NT2/D1 (cell line): ENCODE results near the gene VTI1A.

Experiments used
- DNase-seq: peaks from one replicate; pipeline ENCODE4 v3.0.0-alpha.2; 2011; ENCODE audit warnings: low read depth, low spot score
- H3K27me3 ChIP-seq: 2 replicates; pipeline ENCODE4 v1.6.0; 2011; ENCODE audit warnings: mild to moderate bottlenecking; ENCODE audit not compliant: insufficient read length, insufficient read depth
- H3K36me3 ChIP-seq: 2 replicates; pipeline ENCODE4 v1.6.1; 2011; ENCODE audit warnings: mild to moderate bottlenecking, low read length, mixed read lengths; ENCODE audit not compliant: insufficient read depth, insufficient read length
- H3K4me1 ChIP-seq: 2 replicates; pipeline ENCODE4 v1.5.1; 2011; ENCODE audit not compliant: insufficient read depth, insufficient read length
- H3K4me3 ChIP-seq: 2 replicates; pipeline ENCODE4 v1.5.1; 2011; ENCODE audit warnings: low read depth; ENCODE audit not compliant: insufficient read length
- H3K9ac ChIP-seq: 2 replicates; pipeline ENCODE4 v1.6.0; 2011; ENCODE audit warnings: low read depth; ENCODE audit not compliant: insufficient read length
- H3K9me3 ChIP-seq: 2 replicates; pipeline ENCODE4 v1.5.1; 2011; ENCODE audit warnings: mild to moderate bottlenecking, low read length; ENCODE audit not compliant: insufficient read depth
- SUZ12 ChIP-seq: IDR thresholded peaks from 2 replicates; pipeline ENCODE4 v1.6.1; 2011; ENCODE audit not compliant: insufficient read length, insufficient read depth; ENCODE audit errors: extremely low read depth
- YY1 ChIP-seq: IDR thresholded peaks from 2 replicates; pipeline ENCODE4 v1.6.1; 2011; ENCODE audit not compliant: insufficient read length, insufficient read depth
- ZNF274 ChIP-seq: IDR thresholded peaks from 2 replicates; pipeline ENCODE4 v1.6.1; 2011; ENCODE audit warnings: mild to moderate bottlenecking, low read depth, low read length

Gene VTI1A

DNA sequence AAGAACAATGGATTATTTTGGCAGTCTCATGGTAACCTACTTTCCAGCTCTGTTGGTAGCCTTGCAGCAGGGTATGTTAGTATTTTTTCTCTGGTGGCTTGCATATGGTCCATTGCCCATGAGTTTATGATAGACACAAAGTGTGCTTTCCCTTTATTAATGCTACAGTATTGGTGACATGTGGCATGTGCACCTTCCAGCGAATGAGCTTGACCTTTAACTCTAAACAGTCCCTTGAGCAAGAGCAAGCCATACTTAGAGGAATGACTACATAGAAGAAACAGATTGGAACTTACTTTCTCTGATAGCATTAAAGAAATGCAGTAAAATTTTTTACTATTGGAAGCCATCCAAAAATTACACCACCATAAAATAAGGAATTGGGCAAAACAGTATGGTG is 73.9 kb downstream of the VTI1A start:
- Histone ChIP-seq H3K9ac (no peak overlapping the region), H3K36me3 (no peaks in the 10 kb centered on the region), H3K4me3 (no peak overlapping the region), H3K4me1 (no peaks in the 10 kb centered on the region), H3K9me3 (no peaks in the 10 kb centered on the region), H3K27me3 (no peaks in the 10 kb centered on the region)
- DNase-seq, result no peak
- TF ChIP-seq ZNF274, result no peak
- no peak for TF ChIP-seq SUZ12
- no peak for TF ChIP-seq YY1

DNA sequence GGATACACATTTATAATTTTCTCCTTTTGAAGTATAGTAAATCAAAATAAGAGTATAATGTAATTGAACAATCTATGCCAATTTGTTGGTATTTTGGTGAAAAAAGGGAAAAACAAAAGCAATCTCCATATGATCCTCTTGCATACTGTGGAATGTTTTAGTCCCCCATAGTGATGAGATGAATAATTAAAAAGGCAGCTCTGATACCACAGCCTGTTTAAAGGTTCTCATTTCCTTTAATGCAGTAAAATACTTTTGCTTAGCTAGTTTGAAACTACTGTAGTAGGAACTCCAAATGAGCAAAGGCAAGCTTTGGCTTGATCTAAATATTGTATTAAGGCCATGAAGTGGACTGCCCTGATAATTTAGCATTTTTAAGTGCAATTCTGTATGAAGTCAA is 77.6 kb downstream of the VTI1A start:
- no peaks in the 10 kb centered on the region for H3K27me3 ChIP-seq
- TF ChIP-seq SUZ12 (no peak), YY1 (no peak), ZNF274 (no peak)
- no peaks in the 10 kb centered on the region for H3K4me1 ChIP-seq
- DNase-seq, result no peak
- H3K9me3 ChIP-seq, result no peaks in the 10 kb centered on the region
- no peak overlapping the region for H3K4me3 ChIP-seq
- H3K9ac ChIP-seq, result no peak overlapping the region
- H3K36me3 ChIP-seq, result no peaks in the 10 kb centered on the region

DNA sequence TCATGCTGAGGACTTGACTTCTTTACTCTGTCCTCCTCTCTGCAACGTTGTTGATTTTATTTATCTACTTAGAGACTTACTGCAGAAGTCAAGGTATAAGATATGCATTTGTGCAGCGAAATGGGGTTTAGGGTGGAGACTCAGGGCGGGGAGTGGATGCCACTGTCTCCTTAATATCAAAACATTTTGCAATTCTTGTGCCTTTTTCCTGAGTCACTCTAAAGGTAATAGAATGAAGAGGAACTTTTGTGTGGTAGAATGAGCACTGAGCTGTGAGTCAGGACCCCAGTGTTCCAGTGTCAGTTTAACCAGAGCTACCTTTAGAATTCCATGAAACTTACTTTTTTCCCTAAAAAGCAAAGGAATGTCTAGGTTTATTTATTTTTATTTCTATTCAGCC is 78.2 kb downstream of the VTI1A start:
- Histone ChIP-seq H3K36me3 (no peaks in the 10 kb centered on the region), H3K27me3 (no peaks in the 10 kb centered on the region), H3K4me3 (no peak overlapping the region), H3K9me3 (no peaks in the 10 kb centered on the region), H3K9ac (no peak overlapping the region), H3K4me1 (no peaks in the 10 kb centered on the region)
- DNase-seq, result no peak
- TF ChIP-seq YY1 (no peak), ZNF274 (no peak)

DNA sequence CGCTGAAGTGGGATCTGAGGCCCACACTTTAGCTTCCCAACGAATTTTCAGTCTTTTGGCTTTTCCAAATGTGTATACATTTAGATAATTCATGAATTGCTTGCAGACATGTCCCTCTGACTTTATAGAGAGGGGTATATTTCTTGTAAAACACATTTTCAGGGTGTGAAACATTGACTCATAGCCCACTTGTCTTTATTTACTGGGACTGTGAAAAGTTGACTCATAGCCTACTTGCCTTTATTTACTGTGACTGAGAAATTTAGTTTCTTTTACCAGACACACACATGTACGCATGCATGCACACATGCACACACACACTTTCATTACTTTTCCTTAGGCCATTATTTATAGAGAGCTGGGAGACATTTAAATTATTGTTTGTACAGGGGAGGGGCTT is 79.1 kb downstream of the VTI1A start:
- H3K36me3 ChIP-seq, result no peaks in the 10 kb centered on the region
- no peak overlapping the region for H3K9ac ChIP-seq
- H3K4me1 ChIP-seq, result no peaks in the 10 kb centered on the region
- no peak for TF ChIP-seq SUZ12
- no peak for DNase-seq
- H3K9me3 ChIP-seq, result no peaks in the 10 kb centered on the region
- no peak overlapping the region for H3K4me3 ChIP-seq
- no peaks in the 10 kb centered on the region for H3K27me3 ChIP-seq

DNA sequence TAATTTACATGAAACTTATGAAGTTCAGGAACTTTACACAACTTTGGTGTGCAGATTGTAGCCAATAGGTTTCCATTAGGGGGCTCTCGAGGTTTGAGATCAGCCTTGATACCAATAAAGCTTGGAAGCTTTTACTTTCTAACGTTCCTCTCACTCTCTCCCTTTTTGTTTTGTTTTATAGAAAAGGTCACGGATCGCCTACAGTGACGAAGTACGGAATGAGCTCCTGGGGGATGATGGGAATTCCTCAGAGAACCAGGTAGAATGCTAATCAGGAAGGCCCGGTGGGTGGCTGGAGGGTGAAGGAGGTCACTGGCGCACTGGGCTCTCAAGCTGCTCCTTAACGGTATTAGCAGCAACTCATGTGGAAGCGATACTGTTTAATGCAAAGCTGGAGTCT is 79.9 kb downstream of the VTI1A start:
- Histone ChIP-seq H3K36me3 (no peaks in the 10 kb centered on the region), H3K4me1 (no peaks in the 10 kb centered on the region), H3K4me3 (no peak overlapping the region), H3K9ac (no peak overlapping the region), H3K27me3 (no peaks in the 10 kb centered on the region), H3K9me3 (no peaks in the 10 kb centered on the region)
- TF ChIP-seq YY1, result no peak
- TF ChIP-seq ZNF274, result no peak
- TF ChIP-seq SUZ12, result no peak
- no peak for DNase-seq

DNA sequence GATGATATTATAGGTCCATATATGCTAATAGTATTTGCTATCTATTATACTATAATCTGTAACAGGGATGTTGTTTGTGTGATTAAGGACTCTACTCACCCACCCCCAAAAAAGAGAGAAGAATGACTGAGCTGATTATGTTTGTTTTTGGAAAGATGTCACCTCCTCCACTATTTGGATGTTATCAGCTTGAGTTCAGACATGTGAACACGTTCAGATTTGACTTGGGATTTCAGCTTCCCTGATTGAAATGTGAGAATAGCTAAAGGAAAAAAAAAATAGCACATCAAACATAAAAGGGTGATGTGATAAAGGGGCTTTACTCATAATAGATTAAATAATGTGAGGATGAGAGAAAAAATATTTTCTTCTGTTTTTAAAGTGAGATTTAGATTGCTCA is 81.2 kb downstream of the VTI1A start:
- H3K36me3 ChIP-seq, result no peaks in the 10 kb centered on the region
- H3K9ac ChIP-seq, result no peak overlapping the region
- no peak for DNase-seq
- no peaks in the 10 kb centered on the region for H3K27me3 ChIP-seq
- no peak for TF ChIP-seq ZNF274
- no peak for TF ChIP-seq YY1
- TF ChIP-seq SUZ12, result no peak
- no peaks in the 10 kb centered on the region for H3K9me3 ChIP-seq
- H3K4me3 ChIP-seq, result no peak overlapping the region
- H3K4me1 ChIP-seq, result no peaks in the 10 kb centered on the region

DNA sequence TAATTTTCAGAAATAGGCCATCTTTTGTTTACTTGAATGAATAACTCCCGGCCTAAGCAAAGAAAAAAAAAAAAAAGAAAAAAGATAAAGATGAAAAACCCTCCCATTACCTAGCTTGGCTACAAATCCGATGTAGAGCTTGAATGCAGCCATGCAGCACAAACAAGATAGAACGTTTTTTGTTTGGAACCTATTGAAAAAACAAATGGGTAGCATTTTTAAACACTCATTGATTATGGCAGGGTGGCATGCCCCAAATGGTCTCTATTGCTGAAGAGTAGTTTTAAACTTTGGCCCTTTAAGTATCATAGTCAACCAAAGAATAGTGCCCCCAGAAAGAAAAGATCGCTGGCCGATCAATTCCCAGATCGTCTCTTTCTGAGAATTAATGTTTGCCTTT is 84.4 kb downstream of the VTI1A start:
- Histone ChIP-seq H3K9me3 (no peaks in the 10 kb centered on the region), H3K4me3 (no peak overlapping the region), H3K4me1 (no peaks in the 10 kb centered on the region), H3K9ac (no peak overlapping the region), H3K27me3 (no peaks in the 10 kb centered on the region), H3K36me3 (no peaks in the 10 kb centered on the region)
- no peak for TF ChIP-seq ZNF274
- no peak for TF ChIP-seq SUZ12
- no peak for TF ChIP-seq YY1
- no peak for DNase-seq

DNA sequence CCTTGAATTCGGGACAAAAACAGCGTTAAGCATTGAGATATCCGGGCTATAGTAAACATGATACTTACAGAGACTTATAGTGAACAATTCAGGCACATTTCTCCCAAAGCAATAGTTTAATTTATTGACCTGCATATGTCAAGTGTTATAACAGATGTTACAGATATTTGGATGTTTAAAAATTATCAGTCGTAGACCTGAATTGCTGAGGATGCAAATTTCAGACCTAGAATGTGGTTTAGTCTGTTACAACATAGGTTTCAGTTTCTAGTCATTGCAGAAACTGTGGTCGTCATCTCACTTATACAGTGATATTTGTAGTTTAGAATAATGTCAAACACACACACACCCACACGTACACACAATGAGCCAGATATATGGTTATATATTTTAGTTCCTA is 85.2 kb downstream of the VTI1A start:
- Histone ChIP-seq H3K9me3 (no peaks in the 10 kb centered on the region), H3K9ac (no peak overlapping the region), H3K36me3 (no peaks in the 10 kb centered on the region), H3K27me3 (no peaks in the 10 kb centered on the region), H3K4me1 (no peaks in the 10 kb centered on the region), H3K4me3 (no peak overlapping the region)
- DNase-seq, result no peak
- no peak for TF ChIP-seq SUZ12
- TF ChIP-seq ZNF274, result no peak
- no peak for TF ChIP-seq YY1
